Common myeloid progenitor, CD34-positive (primary cell): ENCODE data around the gene UPF3A.
A peak's percentile ranks its signal among the peaks of the same experiment; 100 is the strongest.

Experiments
- CTCF ChIA-PET: fragments of 350-600 bp; sonication (Branson Sonifier 250); formaldehyde crosslinking; loops from one replicate; lab custom pipeline; 2021; ENCODE audit warnings: antibody characterized with exemption; lab: Charles Lee
- POLR2A ChIA-PET: fragments of 350-600 bp; sonication (Branson Sonifier 250); formaldehyde crosslinking; loops from one replicate; lab custom pipeline; 2021; ENCODE audit warnings: antibody characterized with exemption; lab: Charles Lee
- DNase-seq, 3 donors: peaks; one replicate each; pipeline versions ENCODE4 v3.0.0 to v3.0.0-alpha.2; 2013
- H3K27ac ChIP-seq, 2 experiments: 1 replicate in 1 of 2; 2 replicates in 1 of 2; pipeline ENCODE4 v1.7.0; 2013; ENCODE audit warnings: inconsistent platforms in 2 of 2, low read length in 2 of 2, mild to moderate bottlenecking in 2 of 2, low read depth in 1 of 2, moderate library complexity in 1 of 2; ENCODE audit not compliant: severe bottlenecking in 2 of 2, insufficient read depth in 1 of 2, poor library complexity in 1 of 2
- H3K27me3 ChIP-seq, 5 experiments: replicated peaks in 2 of 5; 1 replicate in 3 of 5; 2 replicates in 2 of 5; pipeline versions ENCODE4 v1.6.1 to v1.7.0; 2013; ENCODE audit warnings: low read length in 4 of 5, mild to moderate bottlenecking in 2 of 5, moderate library complexity in 2 of 5, inconsistent platforms in 1 of 5; ENCODE audit not compliant: insufficient read depth in 5 of 5, control insufficient read depth in 4 of 5
- H3K36me3 ChIP-seq, 4 experiments: 1 replicate in 2 of 4; 2 replicates in 2 of 4; pipeline versions ENCODE4 v1.6.1 to v1.7.0; 2013; ENCODE audit warnings: low read length in 3 of 4, control low read depth in 1 of 4, mild to moderate bottlenecking in 1 of 4; ENCODE audit not compliant: control insufficient read depth in 4 of 4, insufficient read depth in 4 of 4
- H3K4me1 ChIP-seq, 4 experiments: 1 replicate in 3 of 4; 2 replicates in 1 of 4; pipeline versions ENCODE4 v1.6.1 to v1.7.1; 2013; ENCODE audit warnings: low read length in 3 of 4, mild to moderate bottlenecking in 3 of 4, control low read depth in 1 of 4, inconsistent platforms in 1 of 4, moderate library complexity in 1 of 4; ENCODE audit not compliant: control insufficient read depth in 4 of 4, insufficient read depth in 4 of 4; ENCODE audit errors: control extremely low read depth in 1 of 4
- H3K4me3 ChIP-seq, 7 experiments: 1 replicate in 4 of 7; 2 replicates in 3 of 7; pipeline versions ENCODE4 v1.5.1 to v1.7.0; 2013; ENCODE audit warnings: mild to moderate bottlenecking in 7 of 7, low read length in 6 of 7, moderate library complexity in 6 of 7, inconsistent platforms in 2 of 7, low read depth in 2 of 7, control low read depth in 1 of 7; ENCODE audit not compliant: insufficient read depth in 4 of 7, control insufficient read depth in 1 of 7; ENCODE audit errors: extremely low read depth in 1 of 7
- H3K9me3 ChIP-seq, 5 experiments: 1 replicate in 4 of 5; 2 replicates in 1 of 5; pipeline versions ENCODE4 v1.6.1 to v1.7.1; 2013; ENCODE audit warnings: low read length in 4 of 5, mild to moderate bottlenecking in 2 of 5, inconsistent platforms in 1 of 5, low read depth in 1 of 5, moderate library complexity in 1 of 5; ENCODE audit not compliant: control insufficient read depth in 4 of 5, insufficient read depth in 2 of 5; ENCODE audit errors: control extremely low read depth in 1 of 5
- WGBS: methylation state at CpG from one replicate; pipeline ENCODE4 v1.1.5; 2013; ENCODE audit not compliant: insufficient coverage; 5-methylcytosine and 5-hydroxymethylcytosine counted together

UPF3A gene

DNA sequence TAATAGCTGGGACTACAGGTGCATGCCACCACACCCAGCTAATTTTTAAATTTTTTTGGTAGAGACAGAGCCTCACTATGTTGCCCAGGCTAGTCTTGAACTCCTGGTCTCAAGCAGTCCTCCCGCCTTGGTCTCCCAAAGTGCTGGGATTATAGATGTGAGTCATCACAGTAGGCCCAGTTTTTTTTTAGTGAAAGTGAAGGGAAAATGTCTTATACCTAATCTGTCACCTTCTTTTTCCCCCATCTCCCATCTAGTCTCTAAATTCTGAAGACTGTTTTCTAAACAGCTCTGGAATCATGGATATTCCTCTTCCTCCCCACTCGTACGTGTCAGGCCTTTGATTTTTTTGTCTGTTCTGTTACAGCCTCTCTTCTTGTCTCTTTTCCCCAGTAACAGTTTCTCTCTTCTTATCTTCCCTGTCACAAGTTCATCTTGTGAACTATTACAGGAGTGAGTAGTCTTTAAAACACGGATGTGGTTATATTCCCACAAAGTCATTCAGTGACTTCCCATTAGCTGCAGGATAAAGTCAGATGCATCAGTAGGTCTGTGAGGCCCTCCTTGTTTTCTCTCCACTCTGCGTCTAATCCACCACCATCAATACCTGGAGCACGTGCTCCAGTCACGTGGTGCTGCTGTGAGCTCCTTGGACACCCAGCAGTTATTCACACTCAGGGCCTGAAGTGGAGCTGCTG, 43.8 kb upstream of the UPF3A start:
- POLR2A ChIA-PET: interaction anchor here (0.6 to 0.7 kb wide), 2 partner anchors 91 to 569 kb away, joined by 5 to 7 read pairs; no protein-coding TSS in a partner anchor
- 90% methylated on average over 4 of the region's 7 CpGs for WGBS
- Histone ChIP-seq H3K36me3 (peaks cover 15 to 51% (median 42%) of the 10 kb centered on the region in 4 experiments), H3K4me1 (peaks cover 9 to 15% (median 9%) of the 10 kb centered on the region in 4 experiments), H3K9me3 (no peaks in the 10 kb centered on the region), H3K27ac (peak overlapping the region in 1 of 2 experiments; percentile 17), H3K4me3 (no peak overlapping the region), H3K27me3 (no peaks in the 10 kb centered on the region)
- CTCF ChIA-PET: interaction anchor here (0.7 to 1.6 kb wide), 7 partner anchors 8 to 308 kb away, joined by 3 to 4 read pairs (median 3); no protein-coding TSS in a partner anchor
- DNase-seq: no peak

DNA sequence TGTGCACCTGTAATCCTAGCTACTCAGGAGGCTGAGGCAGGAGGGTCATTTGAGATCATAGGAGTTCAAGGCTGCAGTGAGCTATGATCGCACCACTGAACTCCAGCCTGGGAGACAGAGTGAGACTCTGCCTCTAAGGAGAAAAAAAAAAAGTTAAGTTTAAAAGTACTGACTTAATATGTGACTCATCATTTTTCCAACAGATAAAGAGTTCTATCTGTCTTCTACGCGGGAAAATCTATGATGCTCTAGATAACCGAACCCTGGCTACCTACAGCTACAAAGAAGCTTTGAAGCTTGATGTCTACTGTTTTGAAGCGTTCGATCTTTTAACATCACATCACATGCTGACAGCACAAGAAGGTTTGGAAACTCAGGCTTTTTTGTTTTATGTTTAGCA, 39.5 kb upstream of the UPF3A start:
- no peak for DNase-seq
- ChIA-PET CTCF (interaction anchor here (0.7 kb wide), 1 partner anchor 43 kb away, joined by 3 read pairs; no protein-coding TSS in a partner anchor), POLR2A (no interaction called here)
- Histone ChIP-seq H3K9me3 (no peaks in the 10 kb centered on the region), H3K4me3 (no peak overlapping the region), H3K4me1 (no peaks in the 10 kb centered on the region), H3K36me3 (peaks cover 39 to 93% (median 73%) of the 10 kb centered on the region in 4 experiments), H3K27ac (no peak overlapping the region), H3K27me3 (no peaks in the 10 kb centered on the region)
- 100% methylated on average over 4 of the region's 6 CpGs for WGBS

DNA sequence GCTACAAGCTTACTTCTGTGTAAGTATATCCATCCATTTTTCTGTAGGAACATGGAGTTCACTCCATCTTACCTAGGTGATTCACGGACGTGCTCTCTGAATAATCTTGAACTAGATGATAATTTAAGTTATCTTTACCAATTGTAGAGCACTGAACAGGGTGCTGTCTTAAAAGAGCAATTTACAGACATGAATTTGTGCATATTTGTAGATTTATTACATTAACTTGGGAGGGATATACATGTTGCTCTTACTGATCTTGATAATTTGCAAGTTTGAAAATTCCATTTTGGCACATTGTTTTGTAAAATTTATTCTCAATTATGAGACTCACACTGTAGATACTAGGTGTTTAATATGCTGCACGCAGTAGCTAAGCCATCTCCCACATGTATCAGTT, 37.4 kb upstream of the UPF3A start:
- no peak for DNase-seq
- peaks cover 39 to 98% (median 72%) of the 10 kb centered on the region in 4 experiments for H3K36me3 ChIP-seq
- no peak overlapping the region for H3K27ac ChIP-seq
- H3K4me3 ChIP-seq: no peak overlapping the region
- WGBS: no CpG with 5 or more reads among the region's 3 CpGs
- no peaks in the 10 kb centered on the region for H3K27me3 ChIP-seq
- no peaks in the 10 kb centered on the region for H3K4me1 ChIP-seq
- CTCF ChIA-PET: no interaction called here
- H3K9me3 ChIP-seq: no peaks in the 10 kb centered on the region
- POLR2A ChIA-PET: no interaction called here

DNA sequence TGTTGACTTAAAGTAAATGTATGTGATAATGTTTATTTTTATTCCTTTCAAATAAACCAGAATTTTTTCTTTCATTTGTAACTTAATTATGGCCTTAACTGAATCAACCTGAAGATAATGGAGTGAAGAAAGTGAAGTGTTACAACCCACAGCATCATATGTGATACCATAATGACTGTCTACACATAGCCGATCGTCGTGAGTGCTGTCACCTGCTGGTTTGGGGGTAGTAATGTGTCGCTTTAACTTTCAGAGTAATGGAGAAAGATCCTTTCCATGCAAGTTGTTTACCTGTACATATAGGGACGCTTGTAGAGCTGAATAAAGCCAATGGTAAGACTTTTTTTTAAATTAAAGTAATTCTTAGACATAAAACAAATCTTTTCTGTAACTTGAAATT, 36.8 kb upstream of the UPF3A start:
- no CpG with 5 or more reads among the region's 5 CpGs for WGBS
- Histone ChIP-seq H3K9me3 (no peaks in the 10 kb centered on the region), H3K4me3 (no peak overlapping the region), H3K27ac (no peak overlapping the region), H3K36me3 (peaks cover 39 to 98% (median 71%) of the 10 kb centered on the region in 4 experiments), H3K4me1 (no peaks in the 10 kb centered on the region), H3K27me3 (no peaks in the 10 kb centered on the region)
- POLR2A ChIA-PET: no interaction called here
- DNase-seq: no peak
- CTCF ChIA-PET: interaction anchor here (0.9 kb wide), 1 partner anchor 8 kb away, joined by 3 read pairs; no protein-coding TSS in a partner anchor

DNA sequence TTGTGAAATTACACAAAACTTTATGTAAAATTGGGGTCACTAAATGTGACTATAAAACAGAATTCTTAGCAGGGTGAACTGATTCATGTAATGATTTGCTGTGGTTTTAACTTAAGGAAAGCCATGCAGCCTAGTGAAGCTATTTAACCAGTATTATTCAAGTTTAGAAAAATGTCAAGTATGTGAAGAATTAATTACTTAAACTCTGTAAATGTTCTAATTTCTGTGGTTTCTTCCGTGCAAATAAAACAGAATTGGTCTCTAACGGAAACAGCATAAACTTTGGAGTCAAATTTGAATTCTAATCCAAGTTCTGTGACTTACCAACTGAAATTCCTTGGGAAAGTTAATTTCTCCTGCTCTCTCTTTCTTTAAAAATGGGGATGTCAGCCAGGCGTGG, 33.4 kb upstream of the UPF3A start:
- POLR2A ChIA-PET: no interaction called here
- WGBS: 100% methylated on average over 3 of the region's 3 CpGs

DNA sequence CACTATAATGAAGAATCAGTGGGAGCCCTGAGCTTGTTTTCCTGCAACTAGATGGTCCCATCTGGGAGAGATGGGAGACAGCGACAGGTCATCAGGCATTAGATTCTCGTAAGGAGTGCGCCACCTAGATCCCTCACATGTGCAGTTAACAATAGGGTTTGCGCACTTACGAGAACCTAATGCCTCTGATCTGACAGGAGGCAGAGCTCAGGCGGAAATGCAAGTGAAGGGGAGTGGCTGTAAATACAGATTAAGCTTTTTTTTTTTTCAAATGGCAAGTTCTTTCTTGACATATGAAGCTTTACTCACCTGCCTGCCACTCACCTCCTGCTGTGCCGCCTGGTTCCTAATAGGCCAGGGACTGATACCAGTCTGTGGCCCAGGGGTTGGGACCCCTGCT, 32.3 kb upstream of the UPF3A start:
- H3K9me3 ChIP-seq: no peaks in the 10 kb centered on the region
- ChIA-PET POLR2A (no interaction called here), CTCF (interaction anchor here (1.2 kb wide), 1 partner anchor 11 kb away, joined by 4 read pairs; no protein-coding TSS in a partner anchor)
- WGBS: 95% methylated on average over 6 of the region's 7 CpGs
- peaks cover 28 to 92% (median 61%) of the 10 kb centered on the region in 4 experiments for H3K36me3 ChIP-seq
- H3K27ac ChIP-seq: no peak overlapping the region
- no peaks in the 10 kb centered on the region for H3K4me1 ChIP-seq
- H3K4me3 ChIP-seq: no peak overlapping the region
- DNase-seq: no peak
- no peaks in the 10 kb centered on the region for H3K27me3 ChIP-seq

More for the DNA sequence above, 33.4 kb upstream of the UPF3A start:
- Histone ChIP-seq H3K4me1 (no peaks in the 10 kb centered on the region), H3K36me3 (peaks cover 28 to 96% (median 69%) of the 10 kb centered on the region in 4 experiments), H3K4me3 (no peak overlapping the region), H3K9me3 (no peaks in the 10 kb centered on the region), H3K27ac (no peak overlapping the region), H3K27me3 (no peaks in the 10 kb centered on the region)
- no peak for DNase-seq
- CTCF ChIA-PET: interaction anchor here (1.3 kb wide), 1 partner anchor 12 kb away, joined by 3 read pairs; no protein-coding TSS in a partner anchor
